Measurements from ENCODE around the gene IL27RA. TPM values are rescaled to one million over a fixed set of nuclear protein-coding genes. Genes with fewer than 3 reads are reported as not detected.

The IL27RA gene
- total RNA-seq, 2 experiments from 2014 or later: 46.5 to 48.2 TPM

GRCh38 chr19:14073925-14074838 is 42.6 kb downstream of the IL27RA start:
- Mint-ChIP-seq H3K9me3 (no peaks in the 10 kb centered on the region), H3K4me3 (peak overlapping the region; percentile 94), H3K27ac (peak overlapping the region; percentile 76), H3K4me1 (ENCODE audit: low read depth) (peaks cover 11% of the 10 kb centered on the region), H3K36me3 (ENCODE audit: low read depth) (no peaks in the 10 kb centered on the region), H3K27me3 (peaks cover 2% of the 10 kb centered on the region)
- DNase-seq (peak; percentile 50), ATAC-seq (peak; percentile 7)
- TF ChIP-seq CTCF (IDR thresholded peaks at IDR 0.05): no peak
- ChIA-PET POLR2A (interaction anchor here (0.7 to 1.3 kb wide), 2 partner anchors 46 to 69 kb away, joined by 3 read pairs; no protein-coding TSS in a partner anchor), CTCF (interaction anchor here (0.6 to 6.4 kb wide), 21 partner anchors 7 to 401 kb away, joined by 3 to 86 read pairs (median 5); partner anchors contain the start of genes ASF1B, IL27RA, PALM3 and PTGER1)
- intact Hi-C loops (cut with micrococcal nuclease): loop anchor here (2.0 kb wide), 1 partner anchor 193 kb away; no protein-coding TSS in a partner anchor

- DNase-seq: no peak
- intact Hi-C loops (cut with micrococcal nuclease): no loop called here
- no peaks in the 10 kb centered on the region for H3K27me3 Mint-ChIP-seq
- no peaks in the 10 kb centered on the region for H3K9me3 Mint-ChIP-seq
- ChIA-PET POLR2A (interaction anchor here (0.6 to 3.1 kb wide), 2 partner anchors 11 to 199 kb away, joined by 3 to 9 read pairs; no protein-coding TSS in a partner anchor), CTCF (interaction anchor here (0.7 to 5.1 kb wide), 5 partner anchors 18 to 217 kb away, joined by 3 to 24 read pairs (median 3); partner anchors contain the start of gene PALM3)
- H3K27ac Mint-ChIP-seq: no peak overlapping the region
- no peak for TF ChIP-seq CTCF (IDR thresholded peaks at IDR 0.05)
- peaks cover 21% of the 10 kb centered on the region for H3K4me1 Mint-ChIP-seq (ENCODE audit: low read depth)
- H3K4me3 Mint-ChIP-seq: no peak overlapping the region
- H3K36me3 Mint-ChIP-seq (ENCODE audit: low read depth): no peaks in the 10 kb centered on the region
- no peak for ATAC-seq
Measured at GRCh38 chr19:14078411-14078810, 46.8 kb downstream of the IL27RA start.

- H3K27me3 Mint-ChIP-seq: no peaks in the 10 kb centered on the region
- H3K9me3 Mint-ChIP-seq: no peaks in the 10 kb centered on the region
- no peak for TF ChIP-seq CTCF (IDR thresholded peaks at IDR 0.05)
- H3K27ac Mint-ChIP-seq: peak overlapping the region; percentile 93
- POLR2A ChIA-PET: interaction anchor here (0.8 to 1.8 kb wide), 8 partner anchors 10 to 84 kb away, joined by 3 to 7 read pairs (median 4); partner anchors contain the start of genes ASF1B and PRKACA
- H3K36me3 Mint-ChIP-seq (ENCODE audit: low read depth): no peaks in the 10 kb centered on the region
- intact Hi-C loops (cut with micrococcal nuclease): no loop called here
- peak overlapping the region; percentile 96 for H3K4me3 Mint-ChIP-seq
- H3K4me1 Mint-ChIP-seq (ENCODE audit: low read depth): peaks cover 12% of the 10 kb centered on the region
- CTCF ChIA-PET: interaction anchor here (0.8 to 4.4 kb wide), 9 partner anchors 9 to 267 kb away, joined by 3 to 30 read pairs (median 5); partner anchors contain the start of genes ASF1B, MISP3 and RFX1
- ATAC-seq: peak; percentile 94
- DNase-seq: peak; percentile 99
Measured at GRCh38 chr19:14080887-14081796, 49.6 kb downstream of the IL27RA start.

GRCh38 chr19:14081797-14082674 is 50.5 kb downstream of the IL27RA start:
- Mint-ChIP-seq H3K27me3 (no peaks in the 10 kb centered on the region), H3K36me3 (ENCODE audit: low read depth) (peaks cover 4% of the 10 kb centered on the region), H3K4me3 (peak overlapping the region; percentile 96), H3K9me3 (no peaks in the 10 kb centered on the region), H3K27ac (peak overlapping the region; percentile 93), H3K4me1 (ENCODE audit: low read depth) (peaks cover 12% of the 10 kb centered on the region)
- ChIA-PET CTCF (interaction anchor here (1.0 to 4.4 kb wide), 6 partner anchors 9 to 266 kb away, joined by 3 to 30 read pairs (median 7); partner anchors contain the start of genes ASF1B and MISP3), POLR2A (interaction anchor here (0.8 to 1.8 kb wide), 6 partner anchors 10 to 83 kb away, joined by 3 to 7 read pairs (median 4); partner anchors contain the start of genes ASF1B and PRKACA)
- no peak for TF ChIP-seq CTCF (IDR thresholded peaks at IDR 0.05)
- DNase-seq (peak; percentile 68), ATAC-seq (no peak)
- intact Hi-C loops (cut with micrococcal nuclease): no loop called here

All from activated CD8-positive, alpha-beta T cell treated with anti-CD3 and anti-CD28 coated beads for 36 hours (primary cell).